ENCODE results near the gene PTPN7. TPM values are rescaled to one million over a fixed set of nuclear protein-coding genes. Genes with fewer than 3 reads are reported as not detected.

PTPN7 gene
- total and polyA plus RNA-seq, 2 of the 13 experiments (the other 11 are each of a cell fraction or from before 2014, with no cell fraction given): not detected

DNA sequence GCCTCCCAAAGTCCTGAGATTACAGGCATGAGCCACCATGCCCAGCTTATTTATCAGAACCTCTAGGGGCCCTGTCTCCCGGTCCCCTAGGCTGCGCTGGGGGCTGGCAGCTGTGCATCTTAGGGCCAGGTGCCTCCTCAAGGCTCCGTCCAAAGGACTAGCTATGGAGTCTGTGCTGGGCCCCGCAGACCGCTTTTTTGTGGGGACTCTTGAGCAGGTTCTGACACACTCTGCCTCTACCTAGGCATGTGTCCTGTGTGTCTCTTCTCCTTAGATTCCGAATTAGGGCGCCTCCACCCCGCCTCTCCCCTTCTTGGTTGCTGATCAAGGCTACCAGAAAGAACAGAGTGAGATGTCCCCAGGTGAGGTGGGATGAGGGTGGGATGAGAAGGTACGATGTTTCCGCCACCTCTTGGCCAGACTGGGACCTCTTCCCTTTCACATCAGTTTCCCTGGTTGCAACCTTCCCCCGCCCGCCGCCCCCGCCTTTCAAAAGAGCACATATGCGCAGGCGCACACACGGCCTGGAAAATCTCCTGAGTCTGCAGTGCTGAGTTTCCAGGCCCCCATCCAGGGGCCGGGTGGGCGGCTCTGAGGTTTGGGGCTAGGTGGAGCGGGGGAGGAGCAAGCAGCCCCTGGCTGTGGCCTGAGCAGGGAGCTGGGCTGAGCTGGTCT, 5.0 kb upstream of the PTPN7 start:
- Histone ChIP-seq H3K27me3 (ENCODE audit: control insufficient read depth in 1 of 2, insufficient read depth in 2 of 2, low read length in 2 of 2) (peaks cover 9 to 65% of the 10 kb centered on the region in 2 experiments), H4K20me1 (ENCODE audit: insufficient read depth, low read length) (no peaks in the 10 kb centered on the region), H3K9me3 (ENCODE audit: low read length) (no peaks in the 10 kb centered on the region), H3K4me1 (ENCODE audit: insufficient read depth, low read length) (peaks cover 25% of the 10 kb centered on the region), H3K36me3 (replicated peaks in 1 of 2; ENCODE audit: control insufficient read depth in 1 of 2, insufficient read depth in 2 of 2, low read length in 2 of 2) (no peaks in the 10 kb centered on the region), H3K4me3 (replicated peaks in 1 of 3; ENCODE audit: insufficient read depth in 1 of 3, low read depth in 2 of 3, low read length in 3 of 3) (no peak overlapping the region), H3K79me2 (ENCODE audit: insufficient read depth, low read length) (no peaks in the 10 kb centered on the region), H3K9ac (ENCODE audit: insufficient read depth, low read depth, low read length) (no peak overlapping the region), H2AFZ (ENCODE audit: low read length) (no peak overlapping the region), H3K27ac (ENCODE audit: extremely low read length, insufficient read depth, low read length) (no peak overlapping the region), H3K4me2 (ENCODE audit: low read depth, low read length) (no peak overlapping the region)
- BruUV-seq (replicated peaks): no TSS peak
- no peak for DNase-seq (ENCODE audit: low spot score)
- FAIRE-seq: no peak
- intact Hi-C loops (cut with micrococcal nuclease; ENCODE audit: unreplicated experiment): no loop called here
- in situ Hi-C loops (cut with HindIII; ENCODE audit: extremely low pct_ligation_motif_present, low pct_unique_long_range_greater_than_20kb): no loop called here
- ChIA-PET POLR2A (no interaction called here), CTCF (ENCODE audit: low intra/inter-chr PET ratio, low total read pairs) (no interaction called here)
- 63% methylated on average over 10 of the region's 20 CpGs for WGBS (ENCODE audit: low lambda C conversion rate)
- ATAC-seq: no peak
- no peak for TF ChIP-seq AHR (CRISPR knock-in tag; IDR thresholded peaks at IDR 0.05)
- TF ChIP-seq ZNF883 (CRISPR knock-in tag; IDR thresholded peaks at IDR 0.05; ENCODE audit: not compliant biosample characterization): no peak
- TF ChIP-seq ZSCAN31 (CRISPR knock-in tag; IDR thresholded peaks at IDR 0.05; ENCODE audit: low read depth): no peak
- no peak for TF ChIP-seq ZBTB38 (CRISPR knock-in tag; IDR thresholded peaks at IDR 0.05)
- TF ChIP-seq JUN (CRISPR knock-in tag; IDR thresholded peaks at IDR 0.05): no peak
- no peak for TF ChIP-seq ETS1 (CRISPR knock-in tag; IDR thresholded peaks at IDR 0.05)
- no peak for TF ChIP-seq SALL1 (CRISPR knock-in tag; IDR thresholded peaks at IDR 0.05)
- TF ChIP-seq RXRA (CRISPR knock-in tag; IDR thresholded peaks at IDR 0.05): no peak
- TF ChIP-seq MNT (IDR thresholded peaks at IDR 0.05): no peak
- TF ChIP-seq HNF4G (IDR thresholded peaks at IDR 0.05; ENCODE audit: borderline replicate concordance, low read depth, low read length): no peak
- TF ChIP-seq HNF4G (CRISPR knock-in tag; IDR thresholded peaks at IDR 0.05; ENCODE audit: borderline replicate concordance, low read depth): no peak
- TF ChIP-seq ZNF800 (CRISPR knock-in tag; IDR thresholded peaks at IDR 0.05): no peak
- no peak for TF ChIP-seq ARID4A (CRISPR knock-in tag; IDR thresholded peaks at IDR 0.05; ENCODE audit: borderline replicate concordance)
